Transverse colon (tissue), 4 donors: Measurements from ENCODE around the gene DPF3. TPM values are rescaled to one million over a fixed set of nuclear protein-coding genes. Genes with fewer than 3 reads are reported as not detected.

Experiments
- DNase-seq: peaks from one replicate; pipeline ENCODE4 v3.0.0-alpha.2; 2019
- H3K27ac ChIP-seq, 4 donors: fragments of 200-600 bp; sonication (generic); 2 replicates each; pipeline ENCODE4 v1.5.1; 2016 to 2018; ENCODE audit warnings: inconsistent platforms in 4 of 4
- H3K27me3 ChIP-seq: fragments of 200-600 bp; sonication (generic); 2 replicates; pipeline ENCODE4 v1.5.1; 2017; ENCODE audit warnings: inconsistent platforms
- H3K36me3 ChIP-seq, 4 donors: fragments of 200-600 bp; sonication (generic); 2 replicates each; pipeline ENCODE4 v1.5.1; 2017 to 2019; ENCODE audit warnings: inconsistent platforms in 4 of 4
- H3K4me1 ChIP-seq, 4 donors: fragments of 200-600 bp; sonication (generic); 2 replicates each; pipeline ENCODE4 v1.5.1; 2017 to 2020; ENCODE audit warnings: inconsistent platforms in 4 of 4
- H3K4me3 ChIP-seq, 4 donors: fragments of 200-600 bp; sonication (generic); 1 replicate in 1 of 4; 2 replicates in 3 of 4; pipeline versions ENCODE4 v1.5.1 to v1.6.1; 2017 to 2019; ENCODE audit warnings: inconsistent platforms in 4 of 4
- H3K9me3 ChIP-seq, 2 donors: fragments of 200-600 bp; sonication (generic); 2 replicates each; pipeline ENCODE4 v1.5.1; 2017 to 2019; ENCODE audit warnings: inconsistent platforms in 2 of 2
- CTCF ChIP-seq, 5 experiments: fragments of 200-600 bp in 3 of 5; fragments of 450-650 bp in 2 of 5; sonication (generic) in 3 of 5; IDR thresholded peaks; 1 replicate in 2 of 5; 2 replicates in 3 of 5; pipeline ENCODE4 v1.5.1; 2016 to 2017; ENCODE audit warnings: antibody characterized with exemption in 5 of 5, inconsistent platforms in 3 of 5, mild to moderate bottlenecking in 2 of 5, moderate library complexity in 1 of 5
- EP300 ChIP-seq: sonication (generic); formaldehyde crosslinking; IDR thresholded peaks from one replicate; pipeline ENCODE4 v1.6.1; 2017; ENCODE audit warnings: antibody characterized with exemption, low read depth
- POLR2A ChIP-seq: fragments of 450-650 bp; IDR thresholded peaks from one replicate; pipeline ENCODE4 v1.6.1; 2016; ENCODE audit warnings: antibody characterized with exemption, mild to moderate bottlenecking, moderate library complexity
- POLR2AphosphoS5 ChIP-seq, 3 donors: sonication (generic); formaldehyde crosslinking; IDR thresholded peaks; one replicate each; pipeline ENCODE4 v1.6.1; 2016; ENCODE audit warnings: antibody characterized with exemption in 3 of 3
- WGBS, 2 donors: methylation state at CpG; one replicate each; pipeline ENCODE4 v1.1.5; 2018; ENCODE audit warnings: low coverage in 1 of 2; 5-methylcytosine and 5-hydroxymethylcytosine counted together
- in situ Hi-C, 4 donors: fragments of 200-750 bp; cut with MboI; loops; one replicate each; pipeline versions ENCODE4 v1.15.0 to v1.15.1; 2017; ENCODE audit warnings: low sequenced_read_pairs in 3 of 4, low pct_ligation_motif_present in 1 of 4, low pct_unique_long_range_greater_than_20kb in 1 of 4
- intact Hi-C: fragments of 100-400 bp; cut with DNase I; formaldehyde crosslinking; loops from one replicate; pipeline ENCODE4 v1.15.1; 2023; ENCODE audit warnings: low total_unique reads
- total RNA-seq, 4 donors: library from RNA; depleted of rRNA; stranded (reverse); fragments of >200 nt; gene quantifications; one replicate each; pipeline ENCODE4 v1.1.0, GENCODE V29; 2016

The DPF3 gene
- total RNA-seq, 4 donors from 2014 or later, result 7.1 to 23.5 (median 10.9) TPM

- H3K9me3 ChIP-seq, result peaks cover 0 to 6% of the 10 kb centered on the region in 2 donors
- H3K36me3 ChIP-seq, result no peaks in the 10 kb centered on the region
- TF ChIP-seq CTCF (IDR thresholded peaks at IDR 0.05), result no peak
- no peak for TF ChIP-seq POLR2A
- no peak for TF ChIP-seq EP300
- TF ChIP-seq POLR2AphosphoS5 (IDR thresholded peaks at IDR 0.05), result no peak
- H3K27me3 ChIP-seq, result no peaks in the 10 kb centered on the region
- intact Hi-C loops, result no loop called here
- no peak for DNase-seq
- no peaks in the 10 kb centered on the region for H3K4me1 ChIP-seq
- in situ Hi-C loops, result no loop called here
- H3K4me3 ChIP-seq, result no peak overlapping the region
- 79 to 87% methylated on average over 2 to 6 of the region's 6 CpGs for WGBS, 2 donors
- H3K27ac ChIP-seq, result no peak overlapping the region
Measured at GRCh38 chr14:72753879-72754400, 140.0 kb downstream of the DPF3 start.

- Histone ChIP-seq H3K27me3 (no peaks in the 10 kb centered on the region), H3K4me1 (no peaks in the 10 kb centered on the region), H3K4me3 (no peak overlapping the region), H3K9me3 (peaks cover 0 to under 1% of the 10 kb centered on the region in 2 donors), H3K36me3 (no peaks in the 10 kb centered on the region), H3K27ac (no peak overlapping the region)
- 60 to 80% methylated on average over 1 to 8 of the region's 8 CpGs for WGBS, 2 donors
- intact Hi-C loops (no loop called here), in situ Hi-C loops (no loop called here)
- TF ChIP-seq EP300 (no peak), POLR2AphosphoS5 (IDR thresholded peaks at IDR 0.05) (no peak), CTCF (IDR thresholded peaks at IDR 0.05) (no peak)
- DNase-seq, result no peak
Measured at GRCh38 chr14:72753044-72753710, 140.7 kb downstream of the DPF3 start.

GRCh38 chr14:72752034-72752412, 141.9 kb downstream of the DPF3 start:
- 75 to 81% methylated on average over 2 to 3 of the region's 3 CpGs for WGBS, 2 donors
- in situ Hi-C loops, result no loop called here
- DNase-seq, result no peak

More at GRCh38 chr14:72752034-72752412, 141.9 kb downstream of the DPF3 start:
- no peaks in the 10 kb centered on the region for H3K9me3 ChIP-seq
- TF ChIP-seq CTCF (IDR thresholded peaks at IDR 0.05) (no peak), EP300 (no peak), POLR2AphosphoS5 (IDR thresholded peaks at IDR 0.05) (no peak), POLR2A (no peak)
- H3K4me1 ChIP-seq, result no peaks in the 10 kb centered on the region
- H3K27me3 ChIP-seq, result no peaks in the 10 kb centered on the region
- intact Hi-C loops, result no loop called here
- no peaks in the 10 kb centered on the region for H3K36me3 ChIP-seq
- H3K4me3 ChIP-seq, result no peak overlapping the region
- H3K27ac ChIP-seq, result no peak overlapping the region
